Psoas muscle (tissue), 8 donors: ENCODE measurements around the gene AKR1B1. TPM values are rescaled to one million over a fixed set of nuclear protein-coding genes. Genes with fewer than 3 reads are reported as not detected.

Source experiments
- ATAC-seq, 4 donors: fragments of 200-7000 bp; cut with Tn5 transposase; one replicate each; pipeline ENCODE4 v1.9.1; 2020; ENCODE audit warnings: moderate library complexity in 3 of 4, mild to moderate bottlenecking in 2 of 4
- DNase-seq, 2 donors: peaks; one replicate each; pipeline ENCODE4 v3.0.0-alpha.2; 2020
- H3K27ac ChIP-seq: fragments of 200-600 bp; one replicate; pipeline ENCODE4 v1.8.0; 2022
- H3K27me3 ChIP-seq, 3 donors: fragments of 200-600 bp in 1 of 3; one replicate each; pipeline versions ENCODE4 v1.6.1 to v1.8.0; 2013 to 2022; ENCODE audit warnings: low read length in 2 of 3, mild to moderate bottlenecking in 2 of 3, moderate library complexity in 1 of 3; ENCODE audit not compliant: insufficient read depth in 3 of 3
- H3K36me3 ChIP-seq, 2 donors: fragments of 200-600 bp in 1 of 2; one replicate each; pipeline versions ENCODE4 v1.6.1 to v1.8.0; 2013 to 2022; ENCODE audit warnings: low read depth in 1 of 2, mild to moderate bottlenecking in 1 of 2, moderate library complexity in 1 of 2; ENCODE audit not compliant: insufficient read depth in 1 of 2
- H3K4me1 ChIP-seq: fragments of 200-600 bp; one replicate; pipeline ENCODE4 v1.8.0; 2022
- H3K4me3 ChIP-seq: fragments of 200-600 bp; one replicate; pipeline ENCODE4 v1.8.0; 2022; ENCODE audit warnings: mild to moderate bottlenecking
- H3K9me3 ChIP-seq: fragments of 200-600 bp; one replicate; pipeline ENCODE4 v1.8.0; 2022
- CTCF ChIP-seq: fragments of 200-600 bp; IDR thresholded peaks from one replicate; pipeline ENCODE4 v1.8.0; 2022; ENCODE audit warnings: antibody characterized with exemption
- WGBS, 3 donors: extraction: QIAGEN DNeasy Blood & Tissue Kit; methylation state at CpG; one replicate each; pipeline versions ENCODE4 v1.1.6 to v1.1.7; 2013; 5-methylcytosine and 5-hydroxymethylcytosine counted together
- intact Hi-C, 2 donors: fragments of 100-400 bp; cut with DNase I; formaldehyde crosslinking; loops; one replicate each; pipeline versions ENCODE4 v1.11.0 to v1.14.2; 2022
- polyA plus RNA-seq, 3 donors: library from polyadenylated mRNA; stranded (reverse); fragments of 200-250 nt; gene quantifications; one replicate each; pipeline ENCODE4 v1.2.3, GENCODE V29; 2013
- total RNA-seq, 4 donors: library from RNA; stranded (reverse); fragmentation: NEBNext Ultra II Directional in 2 of 4; extraction: Animal tissue kit (Norgen Biotek cat#: 25700) in 2 of 4; gene quantifications; one replicate each; pipeline versions ENCODE4 v1.2.1 to v1.2.4, GENCODE V29; 2021 to 2023
- donor health status: healthy with polysubstance abuse.
- donor health status: DM: no; HTN: no; CAD: no; lungs with moderate emphysema.
- donor health status: Bipolar disorder and iron deficiency.
- donor health status: healthy.
- donor health status: DM: yes; HTN: yes; CAD: no.
- donor health status: DM: no; HTN: no; CAD: no.
- donor health status: DM: no; HTN: no; CAD: no.
- donor health status: DM: yes; HTN: yes; CAD: no.

The AKR1B1 gene
- total and polyA plus RNA-seq, 7 donors: 147 to 274 (median 198) TPM

- H3K4me3 ChIP-seq: no peak overlapping the region
- DNase-seq: no peak
- WGBS, 3 donors: 82 to 91% (median 89%) methylated on average over 4 of the region's 4 CpGs
- H3K4me1 ChIP-seq: peaks cover 7% of the 10 kb centered on the region
- ATAC-seq: no peak
- H3K9me3 ChIP-seq: no peaks in the 10 kb centered on the region
- no peaks in the 10 kb centered on the region for H3K36me3 ChIP-seq
- intact Hi-C loops: loop anchor here (2.0 to 5.0 kb wide), 3 partner anchors 79 to 174 kb away; no protein-coding TSS in a partner anchor
- H3K27ac ChIP-seq: no peak overlapping the region
- TF ChIP-seq CTCF: no peak
- H3K27me3 ChIP-seq: no peaks in the 10 kb centered on the region
Observed at GRCh38 chr7:134433430-134433829, 25.5 kb downstream of the AKR1B1 start.

GRCh38 chr7:134432296-134433152 is 26.4 kb downstream of the AKR1B1 start:
- H3K36me3 ChIP-seq: no peaks in the 10 kb centered on the region
- H3K27me3 ChIP-seq: no peaks in the 10 kb centered on the region
- peaks cover 7% of the 10 kb centered on the region for H3K4me1 ChIP-seq
- H3K9me3 ChIP-seq: no peaks in the 10 kb centered on the region
- peak; percentile 70 for TF ChIP-seq CTCF
- intact Hi-C loops: loop anchor here (1.0 to 5.0 kb wide), 5 partner anchors 80 to 175 kb away; no protein-coding TSS in a partner anchor
- DNase-seq: peak; percentile 87 to 90
- peak overlapping the region; percentile 82 for H3K27ac ChIP-seq
- H3K4me3 ChIP-seq: peak overlapping the region; percentile 62
- ATAC-seq: peak; percentile 97 to 99 (median 98)
- 1 to 5% (median 4%) methylated on average over 31 of the region's 31 CpGs for WGBS, 3 donors

GRCh38 chr7:134431815-134432214 is 27.1 kb downstream of the AKR1B1 start:
- intact Hi-C loops: loop anchor here (1.0 to 5.0 kb wide), 5 partner anchors 81 to 175 kb away; no protein-coding TSS in a partner anchor
- no peak for TF ChIP-seq CTCF
- ATAC-seq (no peak), DNase-seq (no peak)
- 61 to 65% (median 62%) methylated on average over 11 of the region's 11 CpGs for WGBS, 3 donors
- Histone ChIP-seq H3K27me3 (no peaks in the 10 kb centered on the region), H3K36me3 (no peaks in the 10 kb centered on the region), H3K27ac (peak overlapping the region; percentile 82), H3K9me3 (no peaks in the 10 kb centered on the region), H3K4me3 (peak overlapping the region; percentile 62), H3K4me1 (peaks cover 7% of the 10 kb centered on the region)

GRCh38 chr7:134429481-134429880 is 29.4 kb downstream of the AKR1B1 start:
- 54 to 64% (median 63%) methylated on average over 6 of the region's 6 CpGs for WGBS, 3 donors
- no peaks in the 10 kb centered on the region for H3K27me3 ChIP-seq
- no peak overlapping the region for H3K4me3 ChIP-seq
- no peak overlapping the region for H3K27ac ChIP-seq
- DNase-seq (no peak), ATAC-seq (no peak)
- no peak for TF ChIP-seq CTCF
- H3K9me3 ChIP-seq: no peaks in the 10 kb centered on the region
- no peaks in the 10 kb centered on the region for H3K36me3 ChIP-seq
- intact Hi-C loops: no loop called here
- H3K4me1 ChIP-seq: peaks cover 7% of the 10 kb centered on the region
